Transverse colon (tissue), 4 donors: ENCODE measurements around the gene ADAM17. TPM values are rescaled to one million over a fixed set of nuclear protein-coding genes. Genes with fewer than 3 reads are reported as not detected.
"Not testable (repeated sequence)": the region's sequence is repeated elsewhere in the genome, so short reads cannot be mapped to it uniquely, and the experiment has no call there.

Experiments
- DNase-seq: peaks from one replicate; pipeline ENCODE4 v3.0.0-alpha.2; 2019
- H3K27ac ChIP-seq, 4 donors: fragments of 200-600 bp; sonication (generic); 2 replicates each; pipeline ENCODE4 v1.5.1; 2016 to 2018; ENCODE audit warnings: inconsistent platforms in 4 of 4
- H3K27me3 ChIP-seq: fragments of 200-600 bp; sonication (generic); 2 replicates; pipeline ENCODE4 v1.5.1; 2017; ENCODE audit warnings: inconsistent platforms
- H3K36me3 ChIP-seq, 4 donors: fragments of 200-600 bp; sonication (generic); 2 replicates each; pipeline ENCODE4 v1.5.1; 2017 to 2019; ENCODE audit warnings: inconsistent platforms in 4 of 4
- H3K4me1 ChIP-seq, 4 donors: fragments of 200-600 bp; sonication (generic); 2 replicates each; pipeline ENCODE4 v1.5.1; 2017 to 2020; ENCODE audit warnings: inconsistent platforms in 4 of 4
- H3K4me3 ChIP-seq, 4 donors: fragments of 200-600 bp; sonication (generic); 1 replicate in 1 of 4; 2 replicates in 3 of 4; pipeline versions ENCODE4 v1.5.1 to v1.6.1; 2017 to 2019; ENCODE audit warnings: inconsistent platforms in 4 of 4
- H3K9me3 ChIP-seq, 2 donors: fragments of 200-600 bp; sonication (generic); 2 replicates each; pipeline ENCODE4 v1.5.1; 2017 to 2019; ENCODE audit warnings: inconsistent platforms in 2 of 2
- EP300 ChIP-seq: sonication (generic); formaldehyde crosslinking; IDR thresholded peaks from one replicate; pipeline ENCODE4 v1.6.1; 2017; ENCODE audit warnings: antibody characterized with exemption, low read depth
- POLR2A ChIP-seq: fragments of 450-650 bp; IDR thresholded peaks from one replicate; pipeline ENCODE4 v1.6.1; 2016; ENCODE audit warnings: antibody characterized with exemption, mild to moderate bottlenecking, moderate library complexity
- POLR2AphosphoS5 ChIP-seq, 3 donors: sonication (generic); formaldehyde crosslinking; IDR thresholded peaks; one replicate each; pipeline ENCODE4 v1.6.1; 2016; ENCODE audit warnings: antibody characterized with exemption in 3 of 3
- WGBS, 2 donors: methylation state at CpG; one replicate each; pipeline ENCODE4 v1.1.5; 2018; ENCODE audit warnings: low coverage in 1 of 2; 5-methylcytosine and 5-hydroxymethylcytosine counted together
- in situ Hi-C, 4 donors: fragments of 200-750 bp; cut with MboI; loops; one replicate each; pipeline versions ENCODE4 v1.15.0 to v1.15.1; 2017; ENCODE audit warnings: low sequenced_read_pairs in 3 of 4, low pct_ligation_motif_present in 1 of 4, low pct_unique_long_range_greater_than_20kb in 1 of 4
- intact Hi-C: fragments of 100-400 bp; cut with DNase I; formaldehyde crosslinking; loops from one replicate; pipeline ENCODE4 v1.15.1; 2023; ENCODE audit warnings: low total_unique reads
- total RNA-seq, 4 donors: library from RNA; depleted of rRNA; stranded (reverse); fragments of >200 nt; gene quantifications; one replicate each; pipeline ENCODE4 v1.1.0, GENCODE V29; 2016
- TF ChIP-seq, protein P1 (sequence below), 5 experiments: fragments of 200-600 bp in 3 of 5; fragments of 450-650 bp in 2 of 5; sonication (generic) in 3 of 5; IDR thresholded peaks; 1 replicate in 2 of 5; 2 replicates in 3 of 5; pipeline ENCODE4 v1.5.1; 2016 to 2017; ENCODE audit warnings: antibody characterized with exemption in 5 of 5, inconsistent platforms in 3 of 5, mild to moderate bottlenecking in 2 of 5, moderate library complexity in 1 of 5

Gene ADAM17
- total RNA-seq, 4 donors from 2014 or later = 11.2 to 36.4 (median 17.0) TPM

DNA sequence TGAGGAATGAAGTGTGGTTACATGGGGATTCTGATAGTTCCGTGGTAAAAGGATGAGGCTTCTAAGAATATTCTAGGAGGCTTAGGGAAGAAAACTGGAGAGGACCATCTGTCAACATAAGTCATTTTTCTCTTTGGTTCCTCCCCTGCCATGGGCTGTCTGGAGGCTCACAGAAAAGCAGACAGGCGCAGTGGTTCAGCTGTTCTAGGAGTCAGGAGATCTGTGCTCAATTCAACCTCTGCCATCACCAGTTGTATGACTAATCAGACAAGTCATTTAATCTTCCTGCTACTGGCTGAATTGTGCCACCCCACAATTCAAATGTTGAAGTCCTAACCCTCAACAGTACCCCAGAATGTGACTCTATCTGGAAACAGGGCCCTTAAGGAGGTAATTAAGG, 36.4 kb downstream of the ADAM17 start:
- 92 to 100% methylated on average over 1 to 2 of the region's 2 CpGs for WGBS, 2 donors
- no peak for TF ChIP-seq POLR2A
- TF ChIP-seq POLR2AphosphoS5 (IDR thresholded peaks at IDR 0.05) = no peak
- TF ChIP-seq EP300 = no peak
- TF ChIP-seq, protein P1, sequence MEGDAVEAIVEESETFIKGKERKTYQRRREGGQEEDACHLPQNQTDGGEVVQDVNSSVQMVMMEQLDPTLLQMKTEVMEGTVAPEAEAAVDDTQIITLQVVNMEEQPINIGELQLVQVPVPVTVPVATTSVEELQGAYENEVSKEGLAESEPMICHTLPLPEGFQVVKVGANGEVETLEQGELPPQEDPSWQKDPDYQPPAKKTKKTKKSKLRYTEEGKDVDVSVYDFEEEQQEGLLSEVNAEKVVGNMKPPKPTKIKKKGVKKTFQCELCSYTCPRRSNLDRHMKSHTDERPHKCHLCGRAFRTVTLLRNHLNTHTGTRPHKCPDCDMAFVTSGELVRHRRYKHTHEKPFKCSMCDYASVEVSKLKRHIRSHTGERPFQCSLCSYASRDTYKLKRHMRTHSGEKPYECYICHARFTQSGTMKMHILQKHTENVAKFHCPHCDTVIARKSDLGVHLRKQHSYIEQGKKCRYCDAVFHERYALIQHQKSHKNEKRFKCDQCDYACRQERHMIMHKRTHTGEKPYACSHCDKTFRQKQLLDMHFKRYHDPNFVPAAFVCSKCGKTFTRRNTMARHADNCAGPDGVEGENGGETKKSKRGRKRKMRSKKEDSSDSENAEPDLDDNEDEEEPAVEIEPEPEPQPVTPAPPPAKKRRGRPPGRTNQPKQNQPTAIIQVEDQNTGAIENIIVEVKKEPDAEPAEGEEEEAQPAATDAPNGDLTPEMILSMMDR (IDR thresholded peaks at IDR 0.05) = no peak
- H3K4me1 ChIP-seq = no peaks in the 10 kb centered on the region
- H3K27me3 ChIP-seq = no peaks in the 10 kb centered on the region
- in situ Hi-C loops (no loop called here), intact Hi-C loops (no loop called here)
- H3K36me3 ChIP-seq = peaks cover 0 to 41% (median 16%) of the 10 kb centered on the region in 4 donors
- no peaks in the 10 kb centered on the region for H3K9me3 ChIP-seq
- H3K27ac ChIP-seq = no peak overlapping the region
- no peak overlapping the region for H3K4me3 ChIP-seq
- DNase-seq = no peak

DNA sequence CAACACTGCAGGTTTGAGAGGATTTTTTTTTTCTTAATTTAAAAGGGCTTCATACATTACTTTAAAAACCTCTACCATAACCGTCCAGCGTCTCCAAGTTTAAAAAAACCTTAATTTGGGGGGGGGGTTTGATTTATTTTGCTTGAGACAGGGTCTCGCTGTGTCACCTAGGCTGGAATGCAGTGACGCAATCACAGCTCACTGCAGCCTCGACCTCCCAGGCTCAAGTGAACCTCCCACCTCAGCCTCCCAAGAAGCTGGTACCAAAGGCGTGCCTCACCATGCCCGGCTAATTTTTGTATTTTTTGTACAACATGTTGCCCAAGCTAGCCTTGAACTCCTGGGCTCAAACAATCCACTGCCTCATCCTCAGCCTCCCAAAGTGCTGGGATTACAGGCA, 36.9 kb downstream of the ADAM17 start:
- DNase-seq = no peak
- Histone ChIP-seq H3K27me3 (no peaks in the 10 kb centered on the region), H3K9me3 (no peaks in the 10 kb centered on the region), H3K4me1 (no peaks in the 10 kb centered on the region), H3K27ac (no peak overlapping the region), H3K4me3 (no peak overlapping the region), H3K36me3 (peaks cover 0 to 41% (median 16%) of the 10 kb centered on the region in 4 donors)
- in situ Hi-C loops (no loop called here), intact Hi-C loops (no loop called here)
- 93 to 95% methylated on average over 5 to 7 of the region's 7 CpGs for WGBS, 2 donors
- TF ChIP-seq POLR2AphosphoS5 (IDR thresholded peaks at IDR 0.05) (no peak), EP300 (no peak), POLR2A (no peak)
- TF ChIP-seq, protein P1 (IDR thresholded peaks at IDR 0.05) = no peak

DNA sequence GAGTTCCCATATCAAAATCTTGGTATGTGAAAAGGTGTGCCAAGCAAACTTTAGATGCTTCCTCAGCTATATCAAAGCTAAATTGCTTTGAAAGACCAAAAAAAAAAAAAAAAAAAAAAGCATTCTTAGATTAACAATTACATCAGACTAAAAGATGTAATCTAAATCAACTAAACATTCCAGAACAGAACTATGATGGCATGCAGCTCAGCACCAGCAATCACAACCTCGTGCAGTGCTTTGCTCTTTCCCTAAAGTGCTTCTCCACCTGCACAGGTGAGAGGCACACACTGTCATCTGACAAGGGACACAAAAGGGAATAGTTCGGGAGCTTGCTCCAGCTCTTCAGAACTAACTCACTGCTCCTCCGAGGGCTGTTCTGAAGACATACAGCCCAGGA, 37.5 kb downstream of the ADAM17 start:
- Histone ChIP-seq H3K4me3 (no peak overlapping the region), H3K27me3 (no peaks in the 10 kb centered on the region), H3K4me1 (no peaks in the 10 kb centered on the region), H3K27ac (no peak overlapping the region), H3K36me3 (peaks cover 0 to 41% (median 17%) of the 10 kb centered on the region in 4 donors), H3K9me3 (no peaks in the 10 kb centered on the region)
- in situ Hi-C loops (no loop called here), intact Hi-C loops (no loop called here)
- 75 to 82% methylated on average over 2 to 3 of the region's 3 CpGs for WGBS, 2 donors
- TF ChIP-seq POLR2A (no peak), POLR2AphosphoS5 (IDR thresholded peaks at IDR 0.05) (no peak), EP300 (no peak)
- TF ChIP-seq, protein P1 (IDR thresholded peaks at IDR 0.05) = no peak
- DNase-seq = no peak

DNA sequence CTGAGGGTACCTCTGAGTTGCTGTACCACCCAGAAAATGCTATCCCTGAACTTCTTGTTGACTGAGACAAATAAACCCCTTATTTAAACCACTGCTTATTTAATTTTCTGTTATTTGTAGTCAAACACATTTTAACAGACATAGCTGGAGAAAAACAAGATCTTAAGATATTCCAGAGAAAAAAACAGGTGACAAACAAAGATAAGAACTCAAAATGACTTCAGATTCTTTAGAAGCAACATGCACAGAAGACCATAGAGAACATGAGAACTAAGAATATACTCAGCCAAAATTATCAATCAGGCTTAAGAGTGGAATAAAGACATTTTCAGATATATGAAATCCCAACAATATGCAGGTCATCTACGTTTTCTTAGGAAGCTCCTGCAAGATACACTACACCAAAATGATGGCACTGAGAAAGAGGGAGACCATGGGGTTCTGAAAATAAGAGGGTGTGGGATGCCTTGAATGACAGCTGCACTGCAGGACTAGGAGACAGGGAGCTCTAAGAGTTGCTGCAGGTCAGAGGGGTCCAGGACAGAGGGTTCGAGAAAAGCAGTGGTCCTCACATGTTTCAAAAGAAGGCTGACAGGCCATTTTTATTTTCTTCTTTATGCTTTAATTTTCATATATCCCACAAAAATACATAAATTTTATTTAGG, 38.4 kb downstream of the ADAM17 start:
- in situ Hi-C loops = no loop called here
- 96% methylated on average over 2 of the region's 2 CpGs for WGBS, 2 donors
- Histone ChIP-seq H3K4me1 (no peaks in the 10 kb centered on the region), H3K4me3 (no peak overlapping the region), H3K27me3 (no peaks in the 10 kb centered on the region), H3K27ac (no peak overlapping the region), H3K9me3 (no peaks in the 10 kb centered on the region), H3K36me3 (peaks cover 0 to 43% (median 15%) of the 10 kb centered on the region in 4 donors)
- no peak for TF ChIP-seq POLR2AphosphoS5 (IDR thresholded peaks at IDR 0.05)
- TF ChIP-seq, protein P1 (IDR thresholded peaks at IDR 0.05) = no peak
- DNase-seq = no peak
- intact Hi-C loops = no loop called here

DNA sequence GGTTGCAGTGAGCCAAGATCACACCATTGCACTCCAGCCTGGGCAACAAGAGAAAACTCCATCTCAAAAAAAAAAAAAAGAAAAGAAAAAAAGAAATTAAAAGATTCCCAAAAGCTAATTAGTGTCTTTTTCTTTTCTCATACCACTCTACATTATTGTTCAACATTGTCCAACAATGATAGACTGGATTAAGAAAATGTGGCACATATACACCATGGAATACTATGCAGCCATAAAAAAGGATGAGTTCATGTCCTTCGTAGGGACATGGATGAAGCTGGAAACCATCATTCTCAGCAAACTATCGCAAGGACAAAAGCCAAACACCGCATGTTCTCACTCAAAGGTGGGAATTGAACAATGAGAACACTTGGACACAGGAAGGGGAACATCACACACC, 41.7 kb downstream of the ADAM17 start:
- H3K9me3 ChIP-seq, intact Hi-C loops, H3K4me1 ChIP-seq, H3K4me3 ChIP-seq, in situ Hi-C loops, H3K27ac ChIP-seq, H3K27me3 ChIP-seq, DNase-seq: not testable (repeated sequence)
- H3K36me3 ChIP-seq = peaks cover 0 to 38% (median 9%) of the 10 kb centered on the region in 4 donors
- WGBS, 2 donors = 95 to 100% methylated on average over 3 of the region's 3 CpGs
